22Rv1 (cell line): ENCODE results near the gene ZNF469.

Experiments
- CTCF ChIP-seq: fragments of 450-650 bp; IDR thresholded peaks from 2 replicates; pipeline ENCODE4 v1.5.1; 2017; ENCODE audit warnings: mild to moderate bottlenecking
- ZFX ChIP-seq: fragments of 450-650 bp; IDR thresholded peaks from 2 replicates; pipeline ENCODE4 v1.6.1; 2017; ENCODE audit warnings: antibody characterized with exemption, borderline replicate concordance

- TF ChIP-seq CTCF: no peak
- no peak for TF ChIP-seq ZFX
These were observed 10.3 kb downstream of the ZNF469 start for GRCh38 chr16:88393034-88393433.
